MV-4-11 (cell line): ENCODE measurements around the gene CTDSPL.
"Not testable (repeated sequence)": the region's sequence is repeated elsewhere in the genome, so short reads cannot be mapped to it uniquely, and the experiment has no call there.

Source experiments
- DNase-seq: peaks from one replicate; lab custom pipeline; 2025; lab: John Stamatoyannopoulos, UW

Gene CTDSPL

DNA sequence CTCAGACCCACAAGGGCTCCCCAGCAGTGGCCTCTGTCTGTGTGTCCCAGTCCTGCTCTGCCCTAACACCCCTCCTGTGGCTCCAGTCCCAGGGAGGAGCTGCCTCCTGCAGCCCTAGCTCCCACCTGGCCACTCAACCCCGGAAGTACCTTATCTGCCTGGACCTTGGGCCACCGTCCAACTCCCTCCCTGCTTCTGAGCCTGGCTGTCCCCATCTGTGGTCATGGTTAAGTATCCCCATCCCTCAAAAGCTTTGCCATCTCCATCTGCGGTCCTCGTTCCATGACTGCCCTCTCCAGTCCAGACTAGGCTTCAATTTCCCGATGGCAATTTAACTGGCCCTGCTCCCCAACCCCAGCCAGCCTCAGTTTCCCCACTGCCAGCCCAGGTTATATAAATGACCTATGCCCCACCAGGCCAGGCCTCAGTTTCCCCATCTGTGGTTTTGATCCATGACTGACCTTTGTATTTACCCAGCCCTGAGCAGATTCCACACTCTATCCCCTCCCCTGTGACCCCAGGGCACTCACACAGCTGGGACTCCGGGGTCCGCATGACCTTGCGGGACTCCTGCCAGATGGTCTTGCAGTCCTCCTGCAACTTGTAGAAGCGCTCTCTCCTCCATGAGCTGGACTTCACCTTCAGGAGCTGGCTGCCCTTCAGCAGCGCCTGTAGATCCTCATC lies 158.1 kb downstream of the CTDSPL start:
- no peak for DNase-seq

DNA sequence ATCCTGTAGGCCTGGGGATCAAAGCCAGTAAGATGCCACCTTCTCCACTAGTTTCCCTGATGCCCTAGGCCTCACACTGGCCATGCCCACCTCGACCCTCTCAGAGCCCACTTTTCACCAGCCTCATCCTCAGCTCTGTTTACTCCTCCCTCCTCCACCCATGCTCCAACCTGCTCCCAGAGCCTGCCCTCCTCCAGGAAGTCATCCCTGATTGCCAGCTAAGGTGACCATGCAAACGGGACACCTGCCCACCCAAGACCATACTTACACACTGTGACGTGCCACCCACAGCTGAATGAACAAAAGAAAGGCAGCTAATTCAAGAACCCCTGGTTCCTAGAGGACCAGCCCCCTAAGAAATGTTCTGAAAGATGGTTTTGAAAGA lies 158.7 kb downstream of the CTDSPL start:
- no peak for DNase-seq

DNA sequence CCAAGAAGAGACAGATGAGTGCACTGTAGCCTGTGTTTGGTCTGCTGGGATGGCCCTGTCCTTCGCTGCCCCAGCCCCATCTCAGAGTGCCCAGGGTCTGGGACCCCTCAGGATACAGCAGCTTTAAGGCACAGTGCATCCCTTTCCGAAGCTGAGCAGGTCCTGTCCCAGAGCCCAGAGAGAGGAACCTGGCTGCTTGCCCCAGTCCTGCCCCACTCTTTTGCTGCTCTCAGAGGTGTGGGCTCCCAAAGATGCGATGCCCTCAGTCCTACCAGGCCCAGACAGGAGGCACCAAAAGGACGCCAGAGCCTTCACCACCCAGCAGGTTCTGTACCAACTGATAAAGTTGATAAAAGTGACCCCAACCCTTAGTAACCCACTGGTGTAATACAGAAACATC lies 159.5 kb downstream of the CTDSPL start:
- no peak for DNase-seq

DNA sequence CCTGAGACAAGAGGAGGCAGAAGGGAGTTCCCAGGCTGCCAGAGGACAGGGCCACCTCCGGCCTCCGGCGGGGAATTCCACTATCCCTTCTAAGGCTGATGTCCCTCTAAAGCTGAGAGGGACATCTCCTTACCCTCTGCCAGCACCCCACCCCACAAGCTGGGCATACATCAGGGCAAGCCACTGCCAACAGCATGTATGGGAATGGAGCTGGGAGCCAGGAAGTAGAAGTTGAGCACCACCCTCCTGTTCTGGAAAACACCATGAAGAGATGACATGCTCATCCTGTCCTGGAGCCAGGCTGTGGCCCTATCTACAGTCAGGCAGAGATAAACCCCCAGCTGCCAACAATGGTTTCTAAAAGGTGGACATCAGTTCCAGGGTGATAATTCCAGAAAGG lies 160.6 kb downstream of the CTDSPL start:
- DNase-seq: no peak

DNA sequence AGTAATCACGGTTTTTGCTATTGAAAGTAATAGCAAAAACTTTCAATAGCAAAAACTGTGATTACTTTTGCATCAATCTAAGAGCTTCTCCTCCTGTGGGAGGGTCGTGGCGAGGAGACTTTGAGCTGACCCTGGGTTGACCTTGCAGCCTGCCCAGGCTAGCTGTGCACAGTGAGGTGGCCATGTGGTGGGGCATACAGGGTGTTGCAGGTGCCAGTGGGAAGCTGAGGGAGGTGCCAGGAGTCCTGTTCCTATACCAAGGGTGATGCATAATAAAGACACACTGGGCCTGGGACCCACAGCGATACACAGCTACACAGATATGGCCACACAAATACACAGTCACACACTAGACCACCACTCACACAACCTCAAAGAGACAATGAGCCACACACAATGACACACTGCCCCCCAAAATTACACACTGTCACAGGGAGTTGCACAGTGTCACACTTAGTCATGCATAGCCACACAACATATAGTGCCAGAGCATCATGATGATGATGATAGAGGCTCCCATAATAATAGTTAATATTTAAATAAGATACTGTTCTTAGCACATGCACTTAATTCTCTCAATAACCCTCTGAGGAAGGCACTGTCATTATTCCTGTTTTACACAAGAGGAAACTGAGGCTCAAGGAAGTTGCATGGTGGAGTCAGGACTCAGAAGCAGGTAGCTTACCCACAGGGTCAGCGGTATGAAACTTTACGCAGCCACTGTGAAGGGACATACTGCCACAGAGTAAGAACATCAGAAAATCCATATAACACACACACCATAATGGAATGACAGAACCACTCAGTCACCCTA lies 161.4 kb downstream of the CTDSPL start:
- DNase-seq: no peak

DNA sequence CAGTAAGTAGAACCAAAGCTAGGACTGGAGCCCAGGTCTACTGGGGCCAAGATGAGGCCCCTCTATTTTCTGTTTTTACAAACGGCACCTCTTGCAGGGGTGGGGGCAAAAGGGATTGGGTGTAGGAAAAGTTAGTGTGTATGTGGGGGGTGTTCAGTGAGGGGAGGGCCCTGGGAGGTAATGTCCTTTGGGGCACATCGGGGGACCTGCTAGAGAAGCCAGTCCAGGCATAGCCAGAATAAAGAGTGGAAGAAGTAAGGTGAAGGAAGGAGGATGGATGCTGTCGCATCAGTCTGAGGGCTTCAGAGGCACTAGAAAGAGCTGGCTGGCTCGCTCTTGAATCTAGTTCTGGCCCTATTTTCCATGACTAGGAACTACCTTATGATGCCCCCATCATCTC lies 165.2 kb downstream of the CTDSPL start:
- DNase-seq: no peak

DNA sequence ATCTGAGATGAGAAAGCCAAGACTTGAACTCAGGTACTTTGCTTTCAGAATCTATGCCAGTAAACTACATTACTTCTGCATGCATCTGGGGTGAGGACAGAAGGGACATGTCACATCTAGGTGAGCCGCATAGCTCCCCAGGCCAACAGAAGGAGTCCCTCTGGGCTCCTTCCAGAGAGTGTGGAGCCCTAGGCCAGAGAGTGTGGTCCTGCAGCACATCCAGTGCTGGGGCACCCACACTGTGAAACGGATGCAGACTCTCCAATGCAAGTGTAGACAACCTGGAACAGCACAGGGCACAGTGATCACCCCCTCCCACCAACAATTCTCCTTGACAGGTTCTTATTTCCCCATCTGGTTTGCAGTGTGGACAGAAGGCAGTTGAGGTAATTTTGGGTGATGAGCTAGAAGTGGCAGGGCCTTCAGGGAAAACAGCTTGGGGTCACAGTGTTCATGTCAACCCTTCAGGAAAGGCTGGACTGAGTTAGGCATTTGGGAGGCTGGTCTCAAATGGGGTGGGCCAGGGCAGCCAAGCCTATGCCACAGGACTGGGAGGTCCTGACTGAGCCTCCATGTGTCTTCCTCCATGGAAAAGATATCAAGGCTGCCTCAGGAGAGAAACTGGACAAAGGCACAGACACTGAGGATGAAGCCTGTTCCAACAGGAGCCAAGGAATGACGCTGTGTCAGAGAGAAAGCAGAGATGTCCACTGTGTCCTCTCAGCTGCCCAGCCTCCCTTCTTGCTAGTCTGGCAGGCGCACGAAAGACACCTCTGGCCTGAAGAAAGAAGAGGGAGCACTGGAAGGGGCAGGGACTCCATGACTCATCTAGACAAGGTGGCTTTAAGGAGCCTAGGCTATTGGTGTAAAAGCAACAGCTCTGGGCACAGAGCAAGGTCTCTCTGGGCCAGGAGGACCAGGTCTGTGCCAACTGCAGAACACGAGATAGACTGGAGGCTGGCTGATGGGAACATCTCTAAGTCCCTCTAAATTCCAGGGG lies 166.1 kb downstream of the CTDSPL start:
- DNase-seq: no peak

DNA sequence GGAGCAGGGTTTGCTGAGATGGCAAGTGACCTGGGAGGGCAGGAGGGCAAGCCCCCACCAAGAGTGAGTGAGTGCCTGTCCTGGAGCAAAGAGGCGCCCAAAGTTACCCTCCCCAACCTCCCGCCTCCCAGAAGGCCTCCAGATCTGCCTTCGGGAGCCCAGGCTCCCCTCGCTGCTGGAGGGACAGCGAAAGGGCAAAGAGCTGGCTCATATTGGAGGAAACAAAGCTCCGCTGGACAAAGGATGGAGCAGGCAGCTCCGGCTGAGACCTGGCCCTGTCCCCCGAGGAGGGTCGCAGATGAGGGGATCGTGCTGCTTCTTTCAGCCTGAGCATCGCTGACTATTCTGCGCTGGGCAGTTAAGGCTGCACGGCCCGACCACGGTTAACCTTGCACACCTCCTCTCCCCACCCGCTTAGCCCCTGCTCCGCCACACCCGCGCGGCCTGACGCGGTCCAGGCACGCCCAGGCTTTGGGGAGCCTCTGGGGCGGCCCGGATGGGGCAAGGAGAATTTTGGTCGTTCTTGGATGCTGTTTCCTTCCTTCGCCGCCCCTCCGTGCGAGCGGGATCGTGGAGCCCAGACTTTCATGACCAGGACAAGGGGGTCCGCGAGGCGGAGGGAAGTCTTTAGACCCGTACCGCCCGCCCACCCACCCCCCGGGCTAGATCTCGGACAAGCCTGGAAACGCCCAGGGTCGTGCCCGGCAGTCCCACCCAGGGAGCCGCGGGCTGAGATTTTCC lies 167.1 kb downstream of the CTDSPL start:
- no peak for DNase-seq

DNA sequence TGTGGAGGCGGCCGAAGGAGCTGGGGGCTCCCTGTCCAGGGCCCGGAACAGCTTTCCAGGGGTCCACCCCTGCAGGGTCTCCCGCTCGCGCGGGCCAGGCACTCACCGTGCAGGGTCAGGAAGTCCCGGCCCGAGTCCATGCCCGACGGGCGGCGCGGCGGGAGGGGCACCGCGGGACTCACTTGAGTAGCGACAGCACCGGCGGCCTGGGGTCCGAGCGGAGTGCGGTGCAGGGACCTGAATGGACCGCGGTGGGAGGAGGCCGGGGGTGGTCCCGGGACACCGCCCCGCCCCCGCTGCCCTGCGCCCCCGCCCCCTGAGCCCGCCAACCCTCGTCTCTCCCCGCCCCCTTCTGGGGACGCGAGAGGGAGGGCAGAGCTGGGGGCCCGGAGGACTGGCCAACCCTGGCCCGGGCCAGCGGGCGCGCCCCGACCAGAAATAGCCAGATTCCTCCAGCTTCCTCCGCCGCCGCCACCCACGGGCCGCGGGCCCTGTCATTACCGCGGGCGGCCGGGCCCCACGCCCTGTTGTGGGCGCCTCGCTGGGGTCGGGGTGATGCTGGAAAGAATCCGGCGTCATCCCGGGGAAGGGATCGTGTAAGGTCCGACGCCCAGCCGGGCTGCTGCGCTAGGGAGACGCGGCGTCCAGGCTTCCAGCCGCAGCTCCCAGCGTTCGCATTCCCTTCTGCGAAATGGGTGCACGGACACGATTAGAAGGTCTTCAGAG lies 167.9 kb downstream of the CTDSPL start, which contains the start of gene PLCD1:
Gene PLCD1 (minus strand): TSS at position 243 of the 726 bp plus-strand sequence. CDS start 103 bp downstream, at position 140.
- no peak for DNase-seq

DNA sequence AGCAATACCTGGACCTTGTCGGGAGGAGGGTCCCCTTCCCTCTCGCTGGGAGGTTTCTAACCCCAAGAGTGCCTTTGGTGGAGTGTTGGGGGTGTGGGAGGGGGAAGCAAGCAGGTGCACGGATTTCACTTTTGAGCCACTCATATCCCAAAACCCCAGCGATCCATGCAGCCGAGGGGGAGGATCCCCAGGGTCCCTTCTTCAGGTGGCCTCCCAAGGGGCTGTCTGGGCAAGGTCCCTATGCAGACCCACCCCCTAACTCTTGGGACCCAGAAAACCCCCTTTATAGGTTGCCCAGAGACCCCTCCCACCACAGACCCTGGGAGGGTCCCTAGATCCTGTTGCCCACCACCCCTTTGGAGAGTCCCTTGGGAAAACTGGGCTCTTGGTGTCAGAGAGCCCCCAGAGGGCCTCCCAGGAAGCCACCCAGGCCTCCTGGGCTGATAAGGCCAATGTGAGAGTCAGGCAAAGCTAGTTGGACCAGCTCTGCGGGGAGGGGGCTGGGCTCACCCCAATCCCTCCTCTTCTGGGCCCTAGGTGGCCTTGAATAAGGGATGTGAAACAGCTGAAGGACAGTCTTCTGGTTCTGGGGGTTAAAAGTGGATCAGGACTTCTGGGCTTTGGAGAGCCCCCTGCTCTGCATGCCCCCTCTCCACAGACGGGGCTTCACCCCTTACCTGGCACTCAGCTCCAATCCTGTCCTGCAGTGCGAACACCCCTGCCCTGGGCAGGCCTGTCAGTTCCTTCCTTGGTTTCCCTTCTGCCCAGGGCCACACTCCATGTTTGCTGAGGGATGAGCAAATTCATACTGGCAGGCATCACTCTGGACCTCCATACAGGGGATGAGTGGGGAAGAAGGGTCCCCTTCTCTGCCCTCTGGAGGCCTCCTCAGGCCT lies 168.7 kb downstream of the CTDSPL start:
- DNase-seq: no peak

DNA sequence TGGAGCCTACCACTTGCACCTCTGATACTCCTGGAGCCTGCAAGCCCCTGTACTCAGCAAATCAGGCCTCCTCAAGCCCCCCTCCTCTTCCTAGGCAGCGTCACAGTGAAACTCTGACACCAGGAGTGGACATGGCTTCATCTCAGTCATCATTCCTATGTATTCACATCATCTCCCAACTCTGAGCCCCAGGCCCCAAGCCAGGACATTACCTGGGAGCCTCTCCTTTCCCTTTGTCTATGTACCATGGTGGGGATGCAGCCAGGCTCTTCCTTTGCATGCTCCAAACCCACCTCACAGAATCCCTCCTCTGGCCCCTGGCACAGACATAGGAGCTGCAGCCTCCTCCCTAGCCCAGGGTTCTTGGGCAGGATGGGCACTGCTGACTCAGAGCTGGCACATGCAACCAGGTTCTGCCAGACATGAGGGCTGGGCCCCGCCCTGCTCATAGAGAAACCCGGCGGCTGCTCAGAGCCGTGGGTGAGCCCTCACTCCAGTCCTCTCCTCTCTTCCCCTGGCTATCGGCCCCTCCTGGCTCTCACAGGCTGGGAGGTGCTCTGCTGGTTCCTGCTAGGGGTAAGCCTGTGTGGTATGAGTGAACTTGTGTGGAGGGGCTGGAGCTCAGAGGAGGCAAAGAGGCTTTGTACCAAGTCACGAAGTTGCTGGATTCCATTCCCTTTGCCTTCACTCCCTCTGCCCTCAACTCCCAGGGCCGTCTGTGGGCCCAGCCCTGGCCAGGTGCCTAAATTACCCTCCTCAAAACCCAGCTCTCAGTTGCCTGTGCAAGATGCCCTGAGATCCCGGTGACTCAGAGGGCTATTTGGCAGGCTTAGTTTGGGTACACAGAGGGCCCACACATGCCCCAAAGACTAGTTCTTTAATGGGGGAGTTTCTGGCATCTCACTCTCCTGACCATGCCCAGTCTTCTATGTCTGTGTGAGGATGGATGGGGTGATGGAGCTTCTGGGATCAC lies 169.6 kb downstream of the CTDSPL start:
- no peak for DNase-seq

DNA sequence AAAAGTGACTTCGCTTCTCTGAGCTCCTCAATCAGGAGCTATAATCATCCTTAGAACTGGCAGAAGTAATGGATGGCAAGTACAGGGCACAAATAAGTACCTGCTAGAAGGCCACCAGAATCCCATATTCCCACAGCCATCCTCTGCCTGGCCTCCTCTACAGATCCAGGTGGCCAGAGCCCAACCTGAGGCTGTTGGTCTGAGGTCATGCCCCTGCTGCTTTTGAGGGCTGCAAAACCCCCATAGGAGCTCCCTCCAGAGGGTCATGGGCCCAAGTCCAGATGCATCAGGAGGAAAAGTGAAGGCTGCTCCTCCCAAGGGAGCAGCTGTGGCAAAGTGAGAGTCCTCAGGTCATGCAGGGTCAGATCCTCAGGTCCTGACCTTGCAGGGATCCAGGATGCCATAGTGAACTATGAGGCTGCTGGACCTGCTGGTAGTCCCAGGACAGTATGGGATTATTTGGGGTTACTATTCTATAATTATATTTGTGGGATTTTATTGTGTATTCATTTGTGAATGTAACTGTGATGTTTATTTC lies 170.7 kb downstream of the CTDSPL start:
- DNase-seq: no peak

DNA sequence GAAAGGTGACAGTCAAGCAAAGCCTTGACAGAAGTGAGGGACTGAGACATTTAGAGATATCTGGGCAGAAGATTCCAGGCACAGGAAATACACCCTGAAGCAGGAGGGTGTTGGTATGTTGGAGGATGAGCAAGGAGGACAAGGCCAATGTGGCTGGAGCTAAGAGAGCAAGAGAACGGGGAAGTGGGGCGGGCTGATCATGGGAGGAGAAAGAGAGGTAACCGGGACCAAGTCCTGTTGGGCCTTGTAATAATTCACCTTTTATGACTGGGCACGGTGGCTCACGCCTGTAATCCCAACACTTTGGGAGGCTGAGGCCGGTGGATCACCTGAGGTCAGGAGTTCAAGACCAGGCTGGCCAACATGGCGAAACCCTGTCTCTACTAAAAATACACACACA lies 171.9 kb downstream of the CTDSPL start:
- DNase-seq: not testable (repeated sequence)
